HG03460 (cell line): ENCODE results near the gene RELCH.
A peak's percentile ranks its signal among the peaks of the same experiment; 100 is the strongest.

Source experiments
- ATAC-seq: cut with Tn5 transposase; IDR thresholded peaks from one replicate; pipeline ENCODE4 v1.9.1; 2021; ENCODE audit not compliant: unreplicated experiment

Gene RELCH

GRCh38 chr18:62318228-62319180 lies 131.4 kb downstream of the RELCH start:
- ATAC-seq, result no peak

GRCh38 chr18:62321201-62321600 lies 134.1 kb downstream of the RELCH start:
- no peak for ATAC-seq

- ATAC-seq, result no peak
Measured at GRCh38 chr18:62323483-62324180, 136.6 kb downstream of the RELCH start.

- peak; percentile 20 for ATAC-seq
Measured at GRCh38 chr18:62324181-62324828, 137.2 kb downstream of the RELCH start.

- peak; percentile 53 for ATAC-seq
Measured at GRCh38 chr18:62324917-62325805, 138.1 kb downstream of the RELCH start, which contains the start of gene TNFRSF11A. Gene TNFRSF11A (plus strand): TSS chr18:62325310. CDS start chr18:62325353, 43 bp downstream.

GRCh38 chr18:62325806-62326645 lies 139.0 kb downstream of the RELCH start:
- peak; percentile 20 for ATAC-seq

- ATAC-seq, result no peak
Measured at GRCh38 chr18:62326646-62327348, 139.7 kb downstream of the RELCH start.

- no peak for ATAC-seq
Measured at GRCh38 chr18:62327977-62328376, 140.9 kb downstream of the RELCH start.

- no peak for ATAC-seq
Measured at GRCh38 chr18:62328586-62329525, 141.8 kb downstream of the RELCH start.

GRCh38 chr18:62329691-62330454 lies 142.8 kb downstream of the RELCH start:
- peak; percentile 36 for ATAC-seq

GRCh38 chr18:62330650-62331049 lies 143.6 kb downstream of the RELCH start:
- no peak for ATAC-seq

- ATAC-seq, result peak; percentile 50
Measured at GRCh38 chr18:62331581-62332356, 144.7 kb downstream of the RELCH start.

- no peak for ATAC-seq
Measured at GRCh38 chr18:62332431-62332830, 145.4 kb downstream of the RELCH start.

- ATAC-seq, result no peak
Measured at GRCh38 chr18:62332964-62333695, 146.1 kb downstream of the RELCH start.

GRCh38 chr18:62334120-62334519 lies 147.1 kb downstream of the RELCH start:
- ATAC-seq, result no peak

- ATAC-seq, result no peak
Measured at GRCh38 chr18:62335494-62335893, 148.4 kb downstream of the RELCH start.
